Mucosa of rectum (tissue), 2 donors: ENCODE measurements around the gene FILIP1L.

Experiments used
- H3K27ac ChIP-seq, 2 donors: one replicate each; pipeline ENCODE4 v1.7.0; 2013; ENCODE audit warnings: inconsistent platforms in 2 of 2, low read depth in 2 of 2, low read length in 2 of 2
- H3K27me3 ChIP-seq, 2 donors: one replicate each; pipeline ENCODE4 v1.7.0; 2013; ENCODE audit warnings: low read length in 2 of 2; ENCODE audit not compliant: control insufficient read depth in 2 of 2, insufficient read depth in 2 of 2
- H3K36me3 ChIP-seq, 2 donors: one replicate each; pipeline ENCODE4 v1.7.0; 2013; ENCODE audit warnings: low read length in 2 of 2; ENCODE audit not compliant: control insufficient read depth in 2 of 2, insufficient read depth in 2 of 2
- H3K4me1 ChIP-seq, 2 donors: one replicate each; pipeline ENCODE4 v1.7.0; 2013; ENCODE audit warnings: low read length in 2 of 2, mild to moderate bottlenecking in 1 of 2; ENCODE audit not compliant: control insufficient read depth in 2 of 2, insufficient read depth in 2 of 2
- H3K4me3 ChIP-seq, 2 donors: one replicate each; pipeline ENCODE4 v1.7.0; 2013; ENCODE audit warnings: low read length in 2 of 2
- H3K9ac ChIP-seq, 2 donors: one replicate each; pipeline ENCODE4 v1.7.0; 2013; ENCODE audit warnings: low read length in 2 of 2, low read depth in 1 of 2, mild to moderate bottlenecking in 1 of 2
- H3K9me3 ChIP-seq, 2 donors: one replicate each; pipeline ENCODE4 v1.7.0; 2013; ENCODE audit warnings: low read length in 2 of 2; ENCODE audit not compliant: control insufficient read depth in 2 of 2
- donor health status: healthy.
- donor health status: Normal muscosa, but diverticular disease.

Gene FILIP1L

GRCh38 chr3:99982650-99983049 is 131.7 kb downstream of the FILIP1L start:
- Histone ChIP-seq H3K9me3 (no peaks in the 10 kb centered on the region), H3K36me3 (no peaks in the 10 kb centered on the region), H3K4me3 (no peak overlapping the region), H3K27ac (no peak overlapping the region), H3K4me1 (no peaks in the 10 kb centered on the region), H3K9ac (no peak overlapping the region), H3K27me3 (no peaks in the 10 kb centered on the region)

GRCh38 chr3:99981138-99981537 is 133.2 kb downstream of the FILIP1L start:
- Histone ChIP-seq H3K36me3 (no peaks in the 10 kb centered on the region), H3K4me1 (no peaks in the 10 kb centered on the region), H3K4me3 (no peak overlapping the region), H3K27me3 (no peaks in the 10 kb centered on the region), H3K27ac (no peak overlapping the region), H3K9ac (no peak overlapping the region), H3K9me3 (no peaks in the 10 kb centered on the region)

- H3K27me3 ChIP-seq = no peaks in the 10 kb centered on the region
- H3K4me1 ChIP-seq = no peaks in the 10 kb centered on the region
- no peak overlapping the region for H3K9ac ChIP-seq
- no peak overlapping the region for H3K27ac ChIP-seq
- no peaks in the 10 kb centered on the region for H3K36me3 ChIP-seq
- no peak overlapping the region for H3K4me3 ChIP-seq
- H3K9me3 ChIP-seq = no peaks in the 10 kb centered on the region
Observed at GRCh38 chr3:99980606-99981005, 133.7 kb downstream of the FILIP1L start.

GRCh38 chr3:99978221-99978620 is 136.1 kb downstream of the FILIP1L start:
- H3K27ac ChIP-seq = no peak overlapping the region

GRCh38 chr3:99976584-99976983 is 137.7 kb downstream of the FILIP1L start:
- no peaks in the 10 kb centered on the region for H3K27me3 ChIP-seq
- no peak overlapping the region for H3K27ac ChIP-seq
- H3K9ac ChIP-seq = no peak overlapping the region
- no peak overlapping the region for H3K4me3 ChIP-seq
- H3K9me3 ChIP-seq = no peaks in the 10 kb centered on the region
- H3K36me3 ChIP-seq = no peaks in the 10 kb centered on the region
- H3K4me1 ChIP-seq = no peaks in the 10 kb centered on the region

More at GRCh38 chr3:99978221-99978620, 136.1 kb downstream of the FILIP1L start:
- Histone ChIP-seq H3K9me3 (no peaks in the 10 kb centered on the region), H3K27me3 (no peaks in the 10 kb centered on the region), H3K4me3 (no peak overlapping the region), H3K36me3 (no peaks in the 10 kb centered on the region), H3K9ac (no peak overlapping the region), H3K4me1 (no peaks in the 10 kb centered on the region)

GRCh38 chr3:99974989-99975388 is 139.3 kb downstream of the FILIP1L start:
- H3K4me1 ChIP-seq = no peaks in the 10 kb centered on the region
- no peak overlapping the region for H3K27ac ChIP-seq
- H3K27me3 ChIP-seq = no peaks in the 10 kb centered on the region
- H3K4me3 ChIP-seq = no peak overlapping the region
- H3K36me3 ChIP-seq = no peaks in the 10 kb centered on the region
- H3K9ac ChIP-seq = no peak overlapping the region
- no peaks in the 10 kb centered on the region for H3K9me3 ChIP-seq

- H3K27ac ChIP-seq = no peak overlapping the region
- no peaks in the 10 kb centered on the region for H3K27me3 ChIP-seq
- no peak overlapping the region for H3K4me3 ChIP-seq
- no peaks in the 10 kb centered on the region for H3K4me1 ChIP-seq
- H3K36me3 ChIP-seq = no peaks in the 10 kb centered on the region
- H3K9ac ChIP-seq = no peak overlapping the region
- no peaks in the 10 kb centered on the region for H3K9me3 ChIP-seq
Observed at GRCh38 chr3:99972380-99973104, 141.8 kb downstream of the FILIP1L start.

- Histone ChIP-seq H3K9ac (no peak overlapping the region), H3K27me3 (no peaks in the 10 kb centered on the region), H3K9me3 (no peaks in the 10 kb centered on the region), H3K36me3 (no peaks in the 10 kb centered on the region), H3K27ac (no peak overlapping the region), H3K4me3 (no peak overlapping the region), H3K4me1 (no peaks in the 10 kb centered on the region)
Observed at GRCh38 chr3:99971761-99972160, 142.5 kb downstream of the FILIP1L start.

- H3K27me3 ChIP-seq = no peaks in the 10 kb centered on the region
- no peaks in the 10 kb centered on the region for H3K36me3 ChIP-seq
- no peaks in the 10 kb centered on the region for H3K9me3 ChIP-seq
- H3K4me3 ChIP-seq = no peak overlapping the region
- H3K4me1 ChIP-seq = no peaks in the 10 kb centered on the region
- no peak overlapping the region for H3K27ac ChIP-seq
- no peak overlapping the region for H3K9ac ChIP-seq
Observed at GRCh38 chr3:99970198-99970597, 144.1 kb downstream of the FILIP1L start.

GRCh38 chr3:99969136-99969535 is 145.2 kb downstream of the FILIP1L start:
- H3K36me3 ChIP-seq = no peaks in the 10 kb centered on the region
- no peaks in the 10 kb centered on the region for H3K4me1 ChIP-seq
- no peak overlapping the region for H3K4me3 ChIP-seq
- no peak overlapping the region for H3K9ac ChIP-seq
- no peaks in the 10 kb centered on the region for H3K27me3 ChIP-seq
- no peak overlapping the region for H3K27ac ChIP-seq
- no peaks in the 10 kb centered on the region for H3K9me3 ChIP-seq
